Panc1 (cell line): ENCODE data around the gene FSD2.

Source experiments
- POLR2AphosphoS5 ChIP-seq: IDR thresholded peaks from 2 replicates; pipeline ENCODE4 v1.6.1; 2012; ENCODE audit warnings: mild to moderate bottlenecking, low read depth, low read length, moderate library complexity
- TCF7L2 ChIP-seq: IDR thresholded peaks from 2 replicates; pipeline ENCODE4 v1.6.1; 2011; ENCODE audit warnings: mild to moderate bottlenecking, low read depth, low read length, inconsistent platforms
- TF ChIP-seq, protein P1 (sequence below): fragments of 450-650 bp; IDR thresholded peaks from 2 replicates; pipeline ENCODE4 v1.5.1; 2017; ENCODE audit warnings: mild to moderate bottlenecking
- TF ChIP-seq, protein P2 (sequence below), 2 experiments: IDR thresholded peaks; 2 replicates each; pipeline ENCODE4 v1.6.1; 2011 to 2012; ENCODE audit warnings: low read depth in 2 of 2, control low read depth in 1 of 2, low read length in 1 of 2, mild to moderate bottlenecking in 1 of 2, moderate library complexity in 1 of 2; ENCODE audit not compliant: insufficient read depth in 1 of 2

DNA sequence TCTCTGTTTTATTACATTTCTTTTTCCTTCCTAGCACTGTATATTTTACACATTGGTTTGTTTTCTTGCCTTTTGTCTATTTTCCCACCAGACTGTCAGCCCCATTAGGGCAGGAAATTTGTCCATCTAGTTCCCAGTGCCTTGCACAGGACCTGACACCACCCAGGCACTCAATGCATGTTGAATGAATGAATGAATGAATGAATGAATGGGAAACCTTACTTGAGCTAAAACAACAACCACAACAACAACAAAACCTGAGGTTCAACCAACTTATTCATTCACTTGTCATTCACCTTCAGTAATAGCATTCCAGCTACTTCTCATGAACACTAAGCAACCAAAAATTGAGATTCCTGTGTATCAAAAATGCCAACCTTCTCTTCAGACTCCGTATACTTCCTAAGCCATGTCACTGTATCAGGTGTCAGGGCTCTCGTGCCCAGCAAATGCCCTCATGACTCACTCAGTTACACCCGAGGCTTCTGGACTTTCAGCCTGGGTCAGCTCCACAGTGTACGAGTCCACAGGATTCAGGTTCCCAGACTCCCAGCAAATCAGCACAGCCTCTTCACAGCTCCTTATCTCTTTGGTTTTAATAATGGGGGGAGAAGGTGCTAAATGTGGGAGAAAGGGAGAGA is 37.3 kb downstream of the FSD2 start:
- TF ChIP-seq, protein P1, sequence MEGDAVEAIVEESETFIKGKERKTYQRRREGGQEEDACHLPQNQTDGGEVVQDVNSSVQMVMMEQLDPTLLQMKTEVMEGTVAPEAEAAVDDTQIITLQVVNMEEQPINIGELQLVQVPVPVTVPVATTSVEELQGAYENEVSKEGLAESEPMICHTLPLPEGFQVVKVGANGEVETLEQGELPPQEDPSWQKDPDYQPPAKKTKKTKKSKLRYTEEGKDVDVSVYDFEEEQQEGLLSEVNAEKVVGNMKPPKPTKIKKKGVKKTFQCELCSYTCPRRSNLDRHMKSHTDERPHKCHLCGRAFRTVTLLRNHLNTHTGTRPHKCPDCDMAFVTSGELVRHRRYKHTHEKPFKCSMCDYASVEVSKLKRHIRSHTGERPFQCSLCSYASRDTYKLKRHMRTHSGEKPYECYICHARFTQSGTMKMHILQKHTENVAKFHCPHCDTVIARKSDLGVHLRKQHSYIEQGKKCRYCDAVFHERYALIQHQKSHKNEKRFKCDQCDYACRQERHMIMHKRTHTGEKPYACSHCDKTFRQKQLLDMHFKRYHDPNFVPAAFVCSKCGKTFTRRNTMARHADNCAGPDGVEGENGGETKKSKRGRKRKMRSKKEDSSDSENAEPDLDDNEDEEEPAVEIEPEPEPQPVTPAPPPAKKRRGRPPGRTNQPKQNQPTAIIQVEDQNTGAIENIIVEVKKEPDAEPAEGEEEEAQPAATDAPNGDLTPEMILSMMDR = no peak
- no peak for TF ChIP-seq POLR2AphosphoS5
- no peak for TF ChIP-seq TCF7L2
- TF ChIP-seq, protein P2, sequence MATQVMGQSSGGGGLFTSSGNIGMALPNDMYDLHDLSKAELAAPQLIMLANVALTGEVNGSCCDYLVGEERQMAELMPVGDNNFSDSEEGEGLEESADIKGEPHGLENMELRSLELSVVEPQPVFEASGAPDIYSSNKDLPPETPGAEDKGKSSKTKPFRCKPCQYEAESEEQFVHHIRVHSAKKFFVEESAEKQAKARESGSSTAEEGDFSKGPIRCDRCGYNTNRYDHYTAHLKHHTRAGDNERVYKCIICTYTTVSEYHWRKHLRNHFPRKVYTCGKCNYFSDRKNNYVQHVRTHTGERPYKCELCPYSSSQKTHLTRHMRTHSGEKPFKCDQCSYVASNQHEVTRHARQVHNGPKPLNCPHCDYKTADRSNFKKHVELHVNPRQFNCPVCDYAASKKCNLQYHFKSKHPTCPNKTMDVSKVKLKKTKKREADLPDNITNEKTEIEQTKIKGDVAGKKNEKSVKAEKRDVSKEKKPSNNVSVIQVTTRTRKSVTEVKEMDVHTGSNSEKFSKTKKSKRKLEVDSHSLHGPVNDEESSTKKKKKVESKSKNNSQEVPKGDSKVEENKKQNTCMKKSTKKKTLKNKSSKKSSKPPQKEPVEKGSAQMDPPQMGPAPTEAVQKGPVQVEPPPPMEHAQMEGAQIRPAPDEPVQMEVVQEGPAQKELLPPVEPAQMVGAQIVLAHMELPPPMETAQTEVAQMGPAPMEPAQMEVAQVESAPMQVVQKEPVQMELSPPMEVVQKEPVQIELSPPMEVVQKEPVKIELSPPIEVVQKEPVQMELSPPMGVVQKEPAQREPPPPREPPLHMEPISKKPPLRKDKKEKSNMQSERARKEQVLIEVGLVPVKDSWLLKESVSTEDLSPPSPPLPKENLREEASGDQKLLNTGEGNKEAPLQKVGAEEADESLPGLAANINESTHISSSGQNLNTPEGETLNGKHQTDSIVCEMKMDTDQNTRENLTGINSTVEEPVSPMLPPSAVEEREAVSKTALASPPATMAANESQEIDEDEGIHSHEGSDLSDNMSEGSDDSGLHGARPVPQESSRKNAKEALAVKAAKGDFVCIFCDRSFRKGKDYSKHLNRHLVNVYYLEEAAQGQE (IDR thresholded peaks at IDR 0.05; ENCODE audit: insufficient read depth in 1 of 2, low read depth in 2 of 2, low read length in 1 of 2) = no peak
